OCI-LY3 (cell line): ENCODE results near the gene PHF5A.

Experiments used
- EZH2phosphoT487 ChIP-seq: fragments of 200-600 bp; shearing (Covaris generic); IDR thresholded peaks from 2 replicates; pipeline ENCODE4 v1.6.1; 2018; ENCODE audit warnings: antibody characterized with exemption, mixed run types, low read depth
- TF ChIP-seq, protein P1 (sequence below): fragments of 200-600, 300-600 bp; sonication (generic); IDR thresholded peaks from 2 replicates; pipeline ENCODE4 v1.5.1; 2014; ENCODE audit warnings: antibody characterized with exemption, low read length, low read depth

DNA sequence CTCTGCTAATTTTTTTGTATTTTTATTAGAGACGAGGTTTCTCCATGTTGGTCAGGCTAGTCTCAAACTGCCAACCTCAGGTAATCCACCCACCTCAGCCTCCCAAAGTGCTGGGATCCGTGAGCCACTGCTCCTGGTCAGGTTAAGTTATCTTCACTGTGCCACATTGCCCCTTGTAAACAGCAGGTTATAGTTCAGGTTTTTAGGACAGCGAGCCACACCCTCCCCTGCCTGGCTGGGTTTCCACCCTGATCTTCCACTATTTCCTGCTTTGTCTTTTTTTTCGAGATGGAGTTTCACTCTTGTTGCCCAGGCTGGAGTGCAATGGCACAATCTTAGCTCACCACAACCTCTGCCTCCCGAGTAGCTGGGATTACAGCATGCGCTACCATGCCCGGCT, 16.5 kb upstream of the PHF5A start:
- TF ChIP-seq, protein P1, sequence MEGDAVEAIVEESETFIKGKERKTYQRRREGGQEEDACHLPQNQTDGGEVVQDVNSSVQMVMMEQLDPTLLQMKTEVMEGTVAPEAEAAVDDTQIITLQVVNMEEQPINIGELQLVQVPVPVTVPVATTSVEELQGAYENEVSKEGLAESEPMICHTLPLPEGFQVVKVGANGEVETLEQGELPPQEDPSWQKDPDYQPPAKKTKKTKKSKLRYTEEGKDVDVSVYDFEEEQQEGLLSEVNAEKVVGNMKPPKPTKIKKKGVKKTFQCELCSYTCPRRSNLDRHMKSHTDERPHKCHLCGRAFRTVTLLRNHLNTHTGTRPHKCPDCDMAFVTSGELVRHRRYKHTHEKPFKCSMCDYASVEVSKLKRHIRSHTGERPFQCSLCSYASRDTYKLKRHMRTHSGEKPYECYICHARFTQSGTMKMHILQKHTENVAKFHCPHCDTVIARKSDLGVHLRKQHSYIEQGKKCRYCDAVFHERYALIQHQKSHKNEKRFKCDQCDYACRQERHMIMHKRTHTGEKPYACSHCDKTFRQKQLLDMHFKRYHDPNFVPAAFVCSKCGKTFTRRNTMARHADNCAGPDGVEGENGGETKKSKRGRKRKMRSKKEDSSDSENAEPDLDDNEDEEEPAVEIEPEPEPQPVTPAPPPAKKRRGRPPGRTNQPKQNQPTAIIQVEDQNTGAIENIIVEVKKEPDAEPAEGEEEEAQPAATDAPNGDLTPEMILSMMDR = no peak
- TF ChIP-seq EZH2phosphoT487 = no peak
